OCI-LY7 (cell line): ENCODE results near the gene DLGAP4. TPM values are rescaled to one million over a fixed set of nuclear protein-coding genes. Genes with fewer than 3 reads are reported as not detected.

ENCODE experiments used
- BruUV-seq: library from RNA; stranded (reverse); fragments of 400-500 nt; replicated peaks from 2 replicates; lab custom pipeline; 2021; lab: Mats Ljungman, UMichigan
- CTCF ChIA-PET: fragments of 300-600 bp; sonication (Branson Sonifier 250); formaldehyde crosslinking; loops from one replicate; lab custom pipeline; 2022; ENCODE audit warnings: antibody characterized with exemption; ENCODE audit not compliant: unreplicated experiment; lab: Charles Lee
- POLR2A ChIA-PET: fragments of 300-600 bp; sonication (Branson Sonifier 250); formaldehyde crosslinking; loops from one replicate; lab custom pipeline; 2022; ENCODE audit warnings: antibody characterized with exemption; lab: Charles Lee
- DNase-seq: peaks from one replicate; pipeline ENCODE4 v3.0.0-alpha.2; 2015; ENCODE audit warnings: low spot score
- H2AFZ ChIP-seq: fragments of 200-600 bp; sonication (generic), shearing (Covaris generic); 2 replicates; pipeline ENCODE4 v1.6.1; 2014; ENCODE audit warnings: mild to moderate bottlenecking, antibody characterized with exemption, low read length, moderate library complexity
- H3K27ac ChIP-seq: fragments of 200-600 bp; sonication (generic); 2 replicates; pipeline ENCODE4 v1.5.1; 2014; ENCODE audit warnings: mixed run types, low read depth, mild to moderate bottlenecking, moderate library complexity, low read length, inconsistent platforms; ENCODE audit not compliant: poor library complexity, severe bottlenecking
- H3K36me3 ChIP-seq: fragments of 200-600 bp; sonication (generic); 2 replicates; pipeline ENCODE4 v1.6.1; 2014; ENCODE audit warnings: mild to moderate bottlenecking, antibody characterized with exemption, low read length, moderate library complexity, mixed read lengths; ENCODE audit not compliant: insufficient read depth
- H3K4me1 ChIP-seq: fragments of 200-600 bp; sonication (generic); 2 replicates; pipeline ENCODE4 v1.5.1; 2014; ENCODE audit warnings: mild to moderate bottlenecking, low read length; ENCODE audit not compliant: insufficient read depth, poor library complexity, severe bottlenecking
- H3K4me2 ChIP-seq: fragments of 200-600 bp; sonication (generic); 2 replicates; pipeline ENCODE4 v1.6.1; 2014; ENCODE audit warnings: mild to moderate bottlenecking, low read length
- H3K4me3 ChIP-seq: fragments of 200-600 bp; sonication (generic); 2 replicates; pipeline ENCODE4 v1.5.1; 2014; ENCODE audit warnings: mild to moderate bottlenecking, low read depth, low read length; ENCODE audit not compliant: poor library complexity, severe bottlenecking
- H3K79me2 ChIP-seq: fragments of 200-600 bp; sonication (generic); 2 replicates; pipeline ENCODE4 v1.6.1; 2016; ENCODE audit warnings: low read depth, mild to moderate bottlenecking, low read length, moderate library complexity, mixed read lengths; ENCODE audit not compliant: insufficient read depth
- H3K9me2 ChIP-seq: fragments of 200-600 bp; sonication (generic); 2 replicates; pipeline ENCODE4 v1.6.1; 2016; ENCODE audit warnings: mild to moderate bottlenecking, low read length, mixed read lengths; ENCODE audit not compliant: insufficient read depth
- H3K9me3 ChIP-seq: fragments of 200-600 bp; sonication (generic); 2 replicates; pipeline ENCODE4 v1.6.1; 2014; ENCODE audit warnings: mild to moderate bottlenecking, mixed run types, low read length, mixed read lengths
- H4K20me1 ChIP-seq: fragments of 200-600 bp; sonication (generic); 2 replicates; pipeline ENCODE4 v1.6.1; 2014; ENCODE audit warnings: mild to moderate bottlenecking, antibody characterized with exemption, low read length, moderate library complexity, mixed read lengths; ENCODE audit not compliant: insufficient read depth
- EZH2phosphoT487 ChIP-seq: fragments of 200-600 bp; sonication (generic); IDR thresholded peaks from 2 replicates; pipeline ENCODE4 v1.6.1; 2018; ENCODE audit warnings: low read depth, borderline replicate concordance, mild to moderate bottlenecking, mixed run types, antibody characterized with exemption, low read length, moderate library complexity, mixed read lengths
- intact Hi-C: fragments of 100-400 bp; cut with micrococcal nuclease; formaldehyde crosslinking; loops from one replicate; pipeline ENCODE4 v1.10.0; 2022; ENCODE audit not compliant: unreplicated experiment
- total RNA-seq, 2 experiments: library from RNA; depleted of rRNA in 1 of 2; stranded (reverse); fragments of >200 nt in 1 of 2; shearing (Covaris generic) in 1 of 2; gene quantifications; 2 replicates each; pipeline ENCODE4 v1.2.3, GENCODE V29; 2014 to 2022
- TF ChIP-seq, protein P1 (sequence below): fragments of 200-600 bp; sonication (generic); conservative IDR thresholded peaks from 2 replicates; pipeline ENCODE4 v1.5.1; 2014; ENCODE audit warnings: mild to moderate bottlenecking, antibody characterized with exemption, low read length, moderate library complexity, mixed read lengths

Gene DLGAP4
- total RNA-seq, 2 experiments from 2014 or later: 7.7 to 41.6 TPM

DNA sequence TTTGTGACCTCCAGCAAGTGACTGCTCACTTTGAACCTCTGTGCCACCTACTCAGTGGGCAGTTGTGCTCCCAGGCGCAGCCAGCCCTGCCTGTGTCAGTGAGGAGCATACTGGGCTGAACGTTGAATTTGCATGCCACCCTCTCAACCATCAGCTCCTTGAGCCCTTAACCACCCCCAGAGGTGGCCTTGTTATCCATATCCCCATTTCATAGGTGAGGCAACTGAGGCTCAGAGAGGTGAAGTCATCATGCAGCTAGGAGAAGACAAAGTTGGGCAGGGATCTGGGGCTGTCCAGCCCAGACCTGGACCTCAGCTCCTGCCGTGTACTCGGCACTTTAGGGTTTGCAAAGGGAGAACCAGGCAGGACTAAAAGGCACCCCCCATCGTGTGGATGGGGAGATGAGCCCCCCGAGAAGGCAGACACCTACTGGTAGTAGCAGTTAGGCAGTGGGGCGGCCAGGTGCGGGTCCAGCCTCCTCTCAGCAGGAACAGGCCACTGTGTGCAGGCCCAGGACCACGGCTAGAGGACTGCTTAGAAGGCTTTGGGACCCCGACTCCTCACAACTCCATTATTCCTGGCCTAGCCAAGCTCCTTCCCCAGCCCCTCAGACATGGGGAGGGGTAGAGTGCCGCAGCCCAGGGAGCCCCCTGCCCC is 134.4 kb downstream of the DLGAP4 start:
- no peaks in the 10 kb centered on the region for H3K9me2 ChIP-seq
- CTCF ChIA-PET: interaction anchor here (0.5 to 0.9 kb wide), 3 partner anchors 167 to 444 kb away, joined by 3 read pairs; no protein-coding TSS in a partner anchor
- POLR2A ChIA-PET: no interaction called here
- H3K4me1 ChIP-seq: peaks cover 3% of the 10 kb centered on the region
- H3K79me2 ChIP-seq: no peaks in the 10 kb centered on the region
- no peaks in the 10 kb centered on the region for H3K9me3 ChIP-seq
- TF ChIP-seq, protein P1, sequence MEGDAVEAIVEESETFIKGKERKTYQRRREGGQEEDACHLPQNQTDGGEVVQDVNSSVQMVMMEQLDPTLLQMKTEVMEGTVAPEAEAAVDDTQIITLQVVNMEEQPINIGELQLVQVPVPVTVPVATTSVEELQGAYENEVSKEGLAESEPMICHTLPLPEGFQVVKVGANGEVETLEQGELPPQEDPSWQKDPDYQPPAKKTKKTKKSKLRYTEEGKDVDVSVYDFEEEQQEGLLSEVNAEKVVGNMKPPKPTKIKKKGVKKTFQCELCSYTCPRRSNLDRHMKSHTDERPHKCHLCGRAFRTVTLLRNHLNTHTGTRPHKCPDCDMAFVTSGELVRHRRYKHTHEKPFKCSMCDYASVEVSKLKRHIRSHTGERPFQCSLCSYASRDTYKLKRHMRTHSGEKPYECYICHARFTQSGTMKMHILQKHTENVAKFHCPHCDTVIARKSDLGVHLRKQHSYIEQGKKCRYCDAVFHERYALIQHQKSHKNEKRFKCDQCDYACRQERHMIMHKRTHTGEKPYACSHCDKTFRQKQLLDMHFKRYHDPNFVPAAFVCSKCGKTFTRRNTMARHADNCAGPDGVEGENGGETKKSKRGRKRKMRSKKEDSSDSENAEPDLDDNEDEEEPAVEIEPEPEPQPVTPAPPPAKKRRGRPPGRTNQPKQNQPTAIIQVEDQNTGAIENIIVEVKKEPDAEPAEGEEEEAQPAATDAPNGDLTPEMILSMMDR: no peak
- H4K20me1 ChIP-seq: no peaks in the 10 kb centered on the region
- DNase-seq: no peak
- H3K4me3 ChIP-seq: no peak overlapping the region
- H3K27ac ChIP-seq: no peak overlapping the region
- BruUV-seq: no TSS peak
- no peaks in the 10 kb centered on the region for H3K36me3 ChIP-seq
- no peak overlapping the region for H3K4me2 ChIP-seq
- intact Hi-C loops: no loop called here
- H2AFZ ChIP-seq: no peak overlapping the region

- no peaks in the 10 kb centered on the region for H3K9me3 ChIP-seq
- H3K4me2 ChIP-seq: no peak overlapping the region
- no peak for DNase-seq
- H4K20me1 ChIP-seq: no peaks in the 10 kb centered on the region
- no peak for TF ChIP-seq EZH2phosphoT487
- TF ChIP-seq, protein P1: no peak
- POLR2A ChIA-PET: no interaction called here
- no peaks in the 10 kb centered on the region for H3K79me2 ChIP-seq
- H3K4me1 ChIP-seq: peaks cover 3% of the 10 kb centered on the region
- CTCF ChIA-PET: no interaction called here
- no peak overlapping the region for H3K27ac ChIP-seq
- no peak overlapping the region for H3K4me3 ChIP-seq
- no peaks in the 10 kb centered on the region for H3K9me2 ChIP-seq
- intact Hi-C loops: no loop called here
- BruUV-seq: no TSS peak
- no peaks in the 10 kb centered on the region for H3K36me3 ChIP-seq
- no peak overlapping the region for H2AFZ ChIP-seq
Observed at GRCh38 chr20:36441027-36441414, 134.9 kb downstream of the DLGAP4 start.

DNA sequence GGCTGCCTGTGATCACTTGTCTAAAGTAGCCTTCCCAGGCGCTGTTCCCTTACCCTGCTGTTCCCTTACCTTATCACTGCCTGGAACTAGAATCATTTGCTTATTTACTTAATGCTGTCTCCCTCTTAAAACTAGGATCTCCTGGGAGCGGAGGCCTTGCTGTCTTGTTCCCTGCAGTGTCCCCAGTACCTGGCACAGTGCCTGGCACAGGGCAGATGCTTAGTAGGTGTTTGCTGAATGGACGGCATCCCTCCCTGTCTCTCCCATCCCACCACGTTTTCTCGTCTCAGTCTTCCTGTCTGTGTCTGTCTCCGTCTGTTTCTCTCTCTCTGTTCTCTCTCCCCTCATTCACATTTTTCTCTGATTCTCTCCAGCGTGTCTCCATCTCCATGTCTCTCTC is 135.3 kb downstream of the DLGAP4 start:
- TF ChIP-seq, protein P1: no peak
- Histone ChIP-seq H3K9me2 (no peaks in the 10 kb centered on the region), H3K4me2 (no peak overlapping the region), H2AFZ (no peak overlapping the region), H3K79me2 (no peaks in the 10 kb centered on the region), H3K36me3 (no peaks in the 10 kb centered on the region), H3K27ac (no peak overlapping the region), H3K9me3 (no peaks in the 10 kb centered on the region), H3K4me3 (no peak overlapping the region), H3K4me1 (peaks cover 3% of the 10 kb centered on the region), H4K20me1 (no peaks in the 10 kb centered on the region)
- no peak for DNase-seq
- BruUV-seq: no TSS peak
- intact Hi-C loops: no loop called here
- POLR2A ChIA-PET: no interaction called here
- CTCF ChIA-PET: no interaction called here
